Measurements from ENCODE around the gene SLC16A12. TPM values are rescaled to one million over a fixed set of nuclear protein-coding genes. Genes with fewer than 3 reads are reported as not detected.
"Not testable (repeated sequence)": the region's sequence is repeated elsewhere in the genome, so short reads cannot be mapped to it uniquely, and the experiment has no call there.

SLC16A12 gene
- total RNA-seq, 1 donor from 2014 or later, result 3.7 TPM

GRCh38 chr10:89550509-89550908 is 15.1 kb upstream of the SLC16A12 start:
- H3K4me3 ChIP-seq (ENCODE audit: low read depth, low read length), result no peak overlapping the region
- no peak for DNase-seq (ENCODE audit: low read depth)
- TF ChIP-seq CTCF (conservative IDR thresholded peaks at IDR 0.05; ENCODE audit: low read depth, low read length), result no peak

GRCh38 chr10:89549510-89549909 is 14.1 kb upstream of the SLC16A12 start:
- DNase-seq (ENCODE audit: low read depth), result no peak
- no peak overlapping the region for H3K4me3 ChIP-seq (ENCODE audit: low read depth, low read length)
- TF ChIP-seq CTCF (conservative IDR thresholded peaks at IDR 0.05; ENCODE audit: low read depth, low read length), result no peak

- no peak for TF ChIP-seq CTCF (conservative IDR thresholded peaks at IDR 0.05; ENCODE audit: low read depth, low read length)
These were observed 13.3 kb upstream of the SLC16A12 start for GRCh38 chr10:89548673-89549072.

GRCh38 chr10:89547853-89548513 is 12.6 kb upstream of the SLC16A12 start:
- DNase-seq (ENCODE audit: low read depth), result no peak
- no peak overlapping the region for H3K4me3 ChIP-seq (ENCODE audit: low read depth, low read length)
- TF ChIP-seq CTCF (conservative IDR thresholded peaks at IDR 0.05; ENCODE audit: low read depth, low read length), result no peak

More at GRCh38 chr10:89548673-89549072, 13.3 kb upstream of the SLC16A12 start:
- H3K4me3 ChIP-seq (ENCODE audit: low read depth, low read length), result no peak overlapping the region
- no peak for DNase-seq (ENCODE audit: low read depth)

GRCh38 chr10:89546651-89547050 is 11.3 kb upstream of the SLC16A12 start:
- H3K4me3 ChIP-seq (ENCODE audit: low read depth, low read length); DNase-seq (ENCODE audit: low read depth): not testable (repeated sequence)

- no peak for DNase-seq (ENCODE audit: low read depth)
- no peak for TF ChIP-seq CTCF (conservative IDR thresholded peaks at IDR 0.05; ENCODE audit: low read depth, low read length)
- no peak overlapping the region for H3K4me3 ChIP-seq (ENCODE audit: low read depth, low read length)
These were observed 8.4 kb upstream of the SLC16A12 start for GRCh38 chr10:89543841-89544240.

- H3K4me3 ChIP-seq (ENCODE audit: low read depth, low read length), result no peak overlapping the region
- no peak for TF ChIP-seq CTCF (conservative IDR thresholded peaks at IDR 0.05; ENCODE audit: low read depth, low read length)
- DNase-seq (ENCODE audit: low read depth), result no peak
These were observed 5.1 kb upstream of the SLC16A12 start for GRCh38 chr10:89540420-89540949.
